HEK293 (cell line): ENCODE results near the gene ABT1.

Experiments
- CTCF ChIA-PET: fragments of 350-600 bp; formaldehyde crosslinking; extraction: SDS; loops from one replicate; lab custom pipeline; 2021; ENCODE audit warnings: antibody characterized with exemption; lab: Yijun Ruan, JAX
- POLR2A ChIA-PET: fragments of 300-600 bp; formaldehyde crosslinking; extraction: SDS; loops from one replicate; lab custom pipeline; 2020; ENCODE audit warnings: antibody characterized with exemption, inconsistent platforms; lab: Yijun Ruan, JAX
- H3K27ac ChIP-seq: fragments of 200-500 bp; sonication (Bioruptor generic); 2 replicates; pipeline ENCODE4 v1.5.1; 2014; ENCODE audit warnings: low read depth, low read length, control low read depth, inconsistent platforms; ENCODE audit errors: extremely low read depth
- H3K36me3 ChIP-seq, 2 experiments: fragments of 200-500 bp in 1 of 2; sonication (Bioruptor generic) in 1 of 2; 1 replicate in 1 of 2; 2 replicates in 1 of 2; pipeline ENCODE4 v1.5.1; 2014 to 2017; ENCODE audit warnings: inconsistent platforms in 2 of 2, low read length in 2 of 2; ENCODE audit not compliant: control insufficient read depth in 2 of 2, insufficient read depth in 1 of 2
- H3K4me1 ChIP-seq: fragments of 200-500 bp; sonication (Bioruptor generic); 2 replicates; pipeline ENCODE4 v1.5.1; 2014; ENCODE audit warnings: mild to moderate bottlenecking, low read length, inconsistent platforms; ENCODE audit not compliant: control insufficient read depth, insufficient read depth
- H3K4me3 ChIP-seq: 2 replicates; pipeline ENCODE4 v1.5.1; 2011; ENCODE audit warnings: low read depth, mild to moderate bottlenecking, control low read depth, low read length, moderate library complexity
- H3K9me3 ChIP-seq: fragments of 200-500 bp; sonication (Bioruptor generic); 2 replicates; pipeline ENCODE4 v1.5.1; 2014; ENCODE audit warnings: low read depth, low read length, inconsistent platforms; ENCODE audit not compliant: control insufficient read depth, insufficient read depth
- EGR2 ChIP-seq: fragments of 450-650 bp; formaldehyde crosslinking; IDR thresholded peaks from 2 replicates; pipeline ENCODE4 v1.5.1; 2016; ENCODE audit warnings: low read depth, missing biosample characterization, missing genetic modification characterization
- FEZF1 ChIP-seq: fragments of 450-650 bp; formaldehyde crosslinking; IDR thresholded peaks from 2 replicates; pipeline ENCODE4 v1.5.1; 2016; ENCODE audit warnings: missing biosample characterization, missing genetic modification characterization
- HOXD13 ChIP-seq: sonication (generic); formaldehyde crosslinking; IDR thresholded peaks from 2 replicates; pipeline ENCODE4 v1.8.0; 2022; ENCODE audit warnings: missing genetic modification reagents, borderline replicate concordance
- KLF7 ChIP-seq: fragments of 450-650 bp; formaldehyde crosslinking; IDR thresholded peaks from 2 replicates; pipeline ENCODE4 v1.5.1; 2016; ENCODE audit warnings: missing biosample characterization, missing genetic modification characterization, borderline replicate concordance
- PRDM1 ChIP-seq: fragments of 450-650 bp; formaldehyde crosslinking; IDR thresholded peaks from 2 replicates; pipeline ENCODE4; 2016; ENCODE audit warnings: missing biosample characterization, missing genetic modification characterization
- PRDM10 ChIP-seq: fragments of 450-650 bp; formaldehyde crosslinking; IDR thresholded peaks from 2 replicates; pipeline ENCODE4 v1.5.1; 2016; ENCODE audit warnings: missing biosample characterization, missing genetic modification characterization
- SP3 ChIP-seq: fragments of 450-650 bp; formaldehyde crosslinking; IDR thresholded peaks from 2 replicates; pipeline ENCODE4 v1.5.1; 2016; ENCODE audit warnings: missing biosample characterization, missing genetic modification characterization
- TCF7L2 ChIP-seq: IDR thresholded peaks from 2 replicates; pipeline ENCODE4 v1.6.1; 2011; ENCODE audit warnings: low read depth, mild to moderate bottlenecking, inconsistent platforms, low read length, moderate library complexity, borderline replicate concordance
- WT1 ChIP-seq: fragments of 450-650 bp; formaldehyde crosslinking; IDR thresholded peaks from 2 replicates; pipeline ENCODE4 v1.5.1; 2016; ENCODE audit warnings: missing biosample characterization, missing genetic modification characterization
- ZBTB17 ChIP-seq: fragments of 450-650 bp; formaldehyde crosslinking; IDR thresholded peaks from 2 replicates; pipeline ENCODE4 v1.5.1; 2016; ENCODE audit warnings: missing biosample characterization, missing genetic modification characterization
- ZBTB26 ChIP-seq: fragments of 450-650 bp; formaldehyde crosslinking; optimal IDR thresholded peaks from 2 replicates; pipeline ENCODE3; 2016; ENCODE audit warnings: missing biosample characterization, mild to moderate bottlenecking, missing genetic modification characterization
- ZBTB6 ChIP-seq: fragments of 450-650 bp; formaldehyde crosslinking; IDR thresholded peaks from 2 replicates; pipeline ENCODE4 v1.5.1; 2017; ENCODE audit warnings: missing biosample characterization, missing genetic modification characterization
- ZNF202 ChIP-seq: fragments of 450-650 bp; formaldehyde crosslinking; IDR thresholded peaks from 2 replicates; pipeline ENCODE4 v1.5.1; 2016; ENCODE audit warnings: missing biosample characterization, missing genetic modification characterization, borderline replicate concordance
- ZNF324 ChIP-seq: fragments of 450-650 bp; formaldehyde crosslinking; IDR thresholded peaks from 2 replicates; pipeline ENCODE4 v1.5.1; 2016; ENCODE audit warnings: missing biosample characterization, missing genetic modification characterization
- ZNF558 ChIP-seq: fragments of 450-650 bp; formaldehyde crosslinking; IDR thresholded peaks from 2 replicates; pipeline ENCODE4 v1.5.1; 2016; ENCODE audit warnings: missing biosample characterization, missing genetic modification characterization
- ZNF571 ChIP-seq: fragments of 450-650 bp; formaldehyde crosslinking; IDR thresholded peaks from 2 replicates; pipeline ENCODE4 v1.5.0; 2017; ENCODE audit warnings: missing biosample characterization, missing genetic modification characterization
- ZNF600 ChIP-seq: fragments of 450-650 bp; formaldehyde crosslinking; IDR thresholded peaks from 2 replicates; pipeline ENCODE4 v1.5.1; 2016; ENCODE audit warnings: missing biosample characterization, missing genetic modification characterization
- ZNF610 ChIP-seq: fragments of 450-650 bp; formaldehyde crosslinking; IDR thresholded peaks from 2 replicates; pipeline ENCODE4 v1.5.1; 2016; ENCODE audit warnings: missing biosample characterization, missing genetic modification characterization, borderline replicate concordance
- ZNF701 ChIP-seq: fragments of 450-650 bp; formaldehyde crosslinking; IDR thresholded peaks from 2 replicates; pipeline ENCODE4 v1.5.1; 2016; ENCODE audit warnings: missing biosample characterization, missing genetic modification characterization
- ZNF791 ChIP-seq: fragments of 450-650 bp; formaldehyde crosslinking; IDR thresholded peaks from 2 replicates; pipeline ENCODE4 v1.5.1; 2016; ENCODE audit warnings: missing biosample characterization, missing genetic modification characterization
- ZSCAN18 ChIP-seq: fragments of 450-650 bp; formaldehyde crosslinking; IDR thresholded peaks from 2 replicates; pipeline ENCODE4 v1.5.1; 2016; ENCODE audit warnings: missing biosample characterization, missing genetic modification characterization
- ZSCAN4 ChIP-seq: fragments of 450-650 bp; formaldehyde crosslinking; IDR thresholded peaks from 2 replicates; pipeline ENCODE4 v1.5.1; 2017; ENCODE audit warnings: missing biosample characterization, missing genetic modification characterization

The ABT1 gene

GRCh38 chr6:26569433-26569764 is 27.4 kb upstream of the ABT1 start (continued):
- no peak for TF ChIP-seq SP3 (tag by site-specific recombination)
- no peak for TF ChIP-seq ZNF701 (tag by site-specific recombination)
- no peak for TF ChIP-seq KLF7 (tag by site-specific recombination)

- no peaks in the 10 kb centered on the region for H3K4me1 ChIP-seq
- no peak overlapping the region for H3K27ac ChIP-seq
- H3K9me3 ChIP-seq = no peaks in the 10 kb centered on the region
- H3K36me3 ChIP-seq = no peaks in the 10 kb centered on the region
- POLR2A ChIA-PET = interaction anchor here (1.0 to 3.0 kb wide), 5 partner anchors 14 to 229 kb away, joined by 3 to 9 read pairs (median 6); partner anchors contain the start of gene HMGN4
- TF ChIP-seq ZNF600 (tag by site-specific recombination) (peak; percentile 30; the same call in 1 of the 2 replicates), ZBTB6 (peak; percentile 91), ZNF610 (tag by site-specific recombination) (no peak), ZNF571 (no peak)
- CTCF ChIA-PET = interaction anchor here (1.0 to 3.0 kb wide), 6 partner anchors 11 to 396 kb away, joined by 3 to 14 read pairs (median 5); partner anchors contain the start of gene HMGN4
- H3K4me3 ChIP-seq = no peak overlapping the region
These were observed 26.5 kb upstream of the ABT1 start for GRCh38 chr6:26570027-26570809.

- CTCF ChIA-PET = interaction anchor here (0.5 to 9.0 kb wide), 20 partner anchors 15 to 906 kb away, joined by 3 to 152 read pairs (median 4); partner anchors contain the start of gene ABT1
- Histone ChIP-seq H3K9me3 (no peaks in the 10 kb centered on the region), H3K4me3 (peak overlapping the region; percentile 56), H3K27ac (peak overlapping the region; percentile 31; the same call in 1 of the 2 replicates), H3K36me3 (no peaks in the 10 kb centered on the region), H3K4me1 (no peaks in the 10 kb centered on the region)
- POLR2A ChIA-PET = interaction anchor here (0.6 to 2.3 kb wide), 12 partner anchors 15 to 1236 kb away, joined by 3 to 25 read pairs (median 4); partner anchors contain the start of gene HMGN4
- TF ChIP-seq HOXD13 (CRISPR knock-in tag) (no peak), ZBTB17 (tag by site-specific recombination) (peak; percentile 92), SP3 (tag by site-specific recombination) (peak; percentile 67), TCF7L2 (no peak), ZNF324 (tag by site-specific recombination) (peak; percentile 93), PRDM10 (peak; percentile 93), PRDM1 (tag by site-specific recombination) (peak; percentile 97), WT1 (peak; percentile 98), ZNF202 (tag by site-specific recombination) (no peak), ZNF791 (no peak), FEZF1 (tag by site-specific recombination) (peak; percentile 44; the same call in 1 of the 2 replicates), ZSCAN4 (tag by site-specific recombination) (peak; percentile 22; the same call in 1 of the 2 replicates), ZSCAN18 (tag by site-specific recombination) (0 out of 2 replicates have a peak, but pooled peaks have one; percentile 68), ZNF558 (tag by site-specific recombination) (peak; percentile 83), ZBTB26 (tag by site-specific recombination) (peak; percentile 17), EGR2 (tag by site-specific recombination) (0 out of 2 replicates have a peak, but pooled peaks have one; percentile 11)
These were observed 25.0 kb upstream of the ABT1 start for GRCh38 chr6:26571592-26572296.
